HFFc6 (cell line): ENCODE results near the gene MRAP2. TPM values are rescaled to one million over a fixed set of nuclear protein-coding genes. Genes with fewer than 3 reads are reported as not detected.

Source experiments
- DNase-seq: peaks from one replicate; pipeline ENCODE4 v3.0.0-alpha.2; 2018
- H3K27ac Mint-ChIP-seq: 2 replicates; pipeline ENCODE4 v1.8.0; 2020; ENCODE audit warnings: mild to moderate bottlenecking, mixed read lengths
- H3K27me3 Mint-ChIP-seq: 2 replicates; pipeline ENCODE4 v1.8.0; 2021; ENCODE audit warnings: mild to moderate bottlenecking, moderate library complexity, mixed read lengths; ENCODE audit not compliant: insufficient read depth
- H3K36me3 Mint-ChIP-seq: 2 replicates; pipeline ENCODE4 v1.8.0; 2021; ENCODE audit warnings: low read depth, mixed read lengths
- H3K4me1 Mint-ChIP-seq: 2 replicates; pipeline ENCODE4 v1.8.0; 2020; ENCODE audit warnings: low read depth, mixed read lengths
- H3K4me3 Mint-ChIP-seq: 2 replicates; pipeline ENCODE4 v1.8.0; 2020; ENCODE audit warnings: mild to moderate bottlenecking, moderate library complexity, mixed read lengths
- H3K9me3 Mint-ChIP-seq: 2 replicates; pipeline ENCODE4 v1.8.0; 2020; ENCODE audit warnings: mild to moderate bottlenecking, mixed read lengths
- CTCF ChIP-seq: fragments of 200-600 bp; sonication (generic); IDR thresholded peaks from 2 replicates; pipeline ENCODE4 v1.5.0; 2021; ENCODE audit warnings: antibody characterized with exemption, mild to moderate bottlenecking
- total RNA-seq, 6 experiments: library from RNA; stranded (reverse); fragmentation: NEBNext Ultra II Directional; extraction: Animal tissue kit (Norgen Biotek cat#: 25700); gene quantifications; 2 replicates in 1 of 6; 3 replicates in 5 of 6; pipeline ENCODE4 v1.2.3, GENCODE V29; 2021

Gene MRAP2
- total RNA-seq, 6 experiments from 2014 or later = 0.07 TPM; not detected in 5

GRCh38 chr6:84035484-84035883, 1.9 kb downstream of the MRAP2 start:
- Mint-ChIP-seq H3K4me3 (no peak overlapping the region), H3K27ac (no peak overlapping the region), H3K4me1 (no peaks in the 10 kb centered on the region), H3K9me3 (peaks cover 5% of the 10 kb centered on the region), H3K27me3 (peaks cover 12% of the 10 kb centered on the region), H3K36me3 (peaks cover 5% of the 10 kb centered on the region; the same call in 1 of the 2 replicates)
- no peak for DNase-seq
- TF ChIP-seq CTCF = no peak

GRCh38 chr6:84037425-84038089, 4.0 kb downstream of the MRAP2 start:
- H3K36me3 Mint-ChIP-seq = peaks cover 5% of the 10 kb centered on the region; the same call in 1 of the 2 replicates
- peaks cover 5% of the 10 kb centered on the region for H3K9me3 Mint-ChIP-seq
- peaks cover 16% of the 10 kb centered on the region for H3K27me3 Mint-ChIP-seq
- no peak for DNase-seq
- TF ChIP-seq CTCF = no peak
- H3K4me1 Mint-ChIP-seq = no peaks in the 10 kb centered on the region
- no peak overlapping the region for H3K4me3 Mint-ChIP-seq
- no peak overlapping the region for H3K27ac Mint-ChIP-seq

GRCh38 chr6:84042603-84043002, 9.0 kb downstream of the MRAP2 start:
- no peaks in the 10 kb centered on the region for H3K9me3 Mint-ChIP-seq
- no peak overlapping the region for H3K27ac Mint-ChIP-seq
- no peaks in the 10 kb centered on the region for H3K4me1 Mint-ChIP-seq
- peaks cover 12% of the 10 kb centered on the region for H3K27me3 Mint-ChIP-seq
- TF ChIP-seq CTCF = no peak
- H3K4me3 Mint-ChIP-seq = no peak overlapping the region
- H3K36me3 Mint-ChIP-seq = no peaks in the 10 kb centered on the region
- no peak for DNase-seq

GRCh38 chr6:84043555-84043954, 10.0 kb downstream of the MRAP2 start:
- peaks cover 10% of the 10 kb centered on the region; the same call in 1 of the 2 replicates for H3K27me3 Mint-ChIP-seq
- TF ChIP-seq CTCF = no peak
- no peaks in the 10 kb centered on the region for H3K4me1 Mint-ChIP-seq
- no peak overlapping the region for H3K27ac Mint-ChIP-seq
- no peak for DNase-seq
- H3K36me3 Mint-ChIP-seq = no peaks in the 10 kb centered on the region
- no peaks in the 10 kb centered on the region for H3K9me3 Mint-ChIP-seq
- no peak overlapping the region for H3K4me3 Mint-ChIP-seq

GRCh38 chr6:84046755-84047154, 13.2 kb downstream of the MRAP2 start:
- Mint-ChIP-seq H3K4me3 (no peak overlapping the region), H3K27me3 (peaks cover 12% of the 10 kb centered on the region), H3K9me3 (no peaks in the 10 kb centered on the region), H3K4me1 (peaks cover 2% of the 10 kb centered on the region), H3K36me3 (no peaks in the 10 kb centered on the region), H3K27ac (no peak overlapping the region)
- TF ChIP-seq CTCF = no peak
- DNase-seq = no peak
